ENCODE results near the gene REEP3. TPM values are rescaled to one million over a fixed set of nuclear protein-coding genes. Genes with fewer than 3 reads are reported as not detected.

The REEP3 gene
- total RNA-seq, 2 donors from 2014 or later: 30.7 to 33.0 TPM

- Mint-ChIP-seq H3K27ac (no peak overlapping the region), H3K4me3 (no peak overlapping the region), H3K4me1 (peaks cover 15% of the 10 kb centered on the region), H3K27me3 (ENCODE audit: insufficient read depth) (no peaks in the 10 kb centered on the region), H3K9me3 (no peaks in the 10 kb centered on the region), H3K36me3 (ENCODE audit: low read depth) (no peaks in the 10 kb centered on the region)
- no peak overlapping the region for H3K27ac ChIP-seq (ENCODE audit: low read depth, low read length)
- H3K4me3 ChIP-seq (ENCODE audit: low read length): no peak overlapping the region
- H3K4me1 ChIP-seq (ENCODE audit: control insufficient read depth, insufficient read depth, low read length): peaks cover 2% of the 10 kb centered on the region
- no peaks in the 10 kb centered on the region for H3K36me3 ChIP-seq (ENCODE audit: control insufficient read depth, insufficient read depth, low read length)
- DNase-seq: no peak
- no peaks in the 10 kb centered on the region for H3K9me3 ChIP-seq (ENCODE audit: control insufficient read depth, low read length)
- no peak for TF ChIP-seq CTCF (conservative IDR thresholded peaks at IDR 0.05)
- no peak overlapping the region for H3K9ac ChIP-seq (ENCODE audit: extremely low read depth, low read length, poor library complexity, severe bottlenecking)
- no peaks in the 10 kb centered on the region for H3K27me3 ChIP-seq (ENCODE audit: control insufficient read depth, insufficient read depth, low read length, poor library complexity, severe bottlenecking)
- 93% methylated on average over 6 of the region's 6 CpGs for WGBS, 2 experiments (ENCODE audit: insufficient coverage in 1 of 2, insufficient read length in 1 of 2)
These were observed 113.4 kb downstream of the REEP3 start for GRCh38 chr10:63634488-63635065.

GRCh38 chr10:63636812-63637211 is 115.6 kb downstream of the REEP3 start:
- no peaks in the 10 kb centered on the region for H3K36me3 ChIP-seq (ENCODE audit: control insufficient read depth, insufficient read depth, low read length)
- 62 to 94% methylated on average over 1 to 3 of the region's 3 CpGs for WGBS, 2 experiments (ENCODE audit: insufficient coverage in 1 of 2, insufficient read length in 1 of 2)
- Mint-ChIP-seq H3K36me3 (ENCODE audit: low read depth) (no peaks in the 10 kb centered on the region), H3K4me1 (peaks cover 13% of the 10 kb centered on the region), H3K9me3 (no peaks in the 10 kb centered on the region), H3K27me3 (ENCODE audit: insufficient read depth) (no peaks in the 10 kb centered on the region), H3K4me3 (no peak overlapping the region), H3K27ac (no peak overlapping the region)
- no peak overlapping the region for H3K9ac ChIP-seq (ENCODE audit: extremely low read depth, low read length, poor library complexity, severe bottlenecking)
- no peaks in the 10 kb centered on the region for H3K27me3 ChIP-seq (ENCODE audit: control insufficient read depth, insufficient read depth, low read length, poor library complexity, severe bottlenecking)
- H3K9me3 ChIP-seq (ENCODE audit: control insufficient read depth, low read length): no peaks in the 10 kb centered on the region
- DNase-seq: no peak
- no peak overlapping the region for H3K27ac ChIP-seq (ENCODE audit: low read depth, low read length)
- no peak overlapping the region for H3K4me3 ChIP-seq (ENCODE audit: low read length)
- no peak for TF ChIP-seq CTCF (conservative IDR thresholded peaks at IDR 0.05)
- H3K4me1 ChIP-seq (ENCODE audit: control insufficient read depth, insufficient read depth, low read length): no peaks in the 10 kb centered on the region

GRCh38 chr10:63637901-63638327 is 116.7 kb downstream of the REEP3 start:
- peak; percentile 28 for TF ChIP-seq CTCF (conservative IDR thresholded peaks at IDR 0.05)
- H3K27me3 ChIP-seq (ENCODE audit: control insufficient read depth, insufficient read depth, low read length, poor library complexity, severe bottlenecking): no peaks in the 10 kb centered on the region
- no peaks in the 10 kb centered on the region for H3K36me3 ChIP-seq (ENCODE audit: control insufficient read depth, insufficient read depth, low read length)
- H3K4me3 ChIP-seq (ENCODE audit: low read length): peak overlapping the region; percentile 0
- no peak overlapping the region for H3K9ac ChIP-seq (ENCODE audit: extremely low read depth, low read length, poor library complexity, severe bottlenecking)
- peak; percentile 54 for DNase-seq
- H3K4me1 ChIP-seq (ENCODE audit: control insufficient read depth, insufficient read depth, low read length): no peaks in the 10 kb centered on the region
- peaks cover 13% of the 10 kb centered on the region for H3K4me1 Mint-ChIP-seq
- WGBS, 2 experiments (ENCODE audit: insufficient coverage in 1 of 2, insufficient read length in 1 of 2): 70 to 76% methylated on average over 5 of the region's 5 CpGs
- peak overlapping the region; percentile 0 for H3K27ac Mint-ChIP-seq
- H3K27ac ChIP-seq (ENCODE audit: low read depth, low read length): no peak overlapping the region
- H3K27me3 Mint-ChIP-seq (ENCODE audit: insufficient read depth): no peaks in the 10 kb centered on the region
- no peak overlapping the region for H3K4me3 Mint-ChIP-seq
- H3K36me3 Mint-ChIP-seq (ENCODE audit: low read depth): no peaks in the 10 kb centered on the region
- no peaks in the 10 kb centered on the region for H3K9me3 Mint-ChIP-seq
- H3K9me3 ChIP-seq (ENCODE audit: control insufficient read depth, low read length): no peaks in the 10 kb centered on the region
